ENCODE data around the gene DNTT. TPM values are rescaled to one million over a fixed set of nuclear protein-coding genes. Genes with fewer than 3 reads are reported as not detected.

DNTT gene
- total and polyA plus RNA-seq, 2 experiments from 2014 or later = not detected

- DNase-seq (ENCODE audit: low spot score) (no peak), ATAC-seq (no peak)
- no peak overlapping the region for H3K27ac ChIP-seq (ENCODE audit: low read depth)
- Mint-ChIP-seq H3K27me3 (ENCODE audit: insufficient read depth, low read depth, poor library complexity) (peaks cover 9% of the 10 kb centered on the region), H3K9me3 (no peaks in the 10 kb centered on the region), H3K27ac (no peak overlapping the region), H3K4me3 (no peak overlapping the region), H3K4me1 (peaks cover 38% of the 10 kb centered on the region), H3K36me3 (ENCODE audit: low read depth) (no peaks in the 10 kb centered on the region)
- H3K27me3 ChIP-seq (ENCODE audit: insufficient read depth) = no peaks in the 10 kb centered on the region
- 0 out of 2 replicates have a peak, but pooled peaks cover 2% of the 10 kb centered on the region for H3K9me2 ChIP-seq (ENCODE audit: insufficient read depth)
- peaks cover 18% of the 10 kb centered on the region for H3K4me1 ChIP-seq (ENCODE audit: insufficient read depth)
- no peak for TF ChIP-seq ETS1 (IDR thresholded peaks at IDR 0.05)
- TF ChIP-seq ZNF331 (CRISPR knock-in tag; IDR thresholded peaks at IDR 0.05; ENCODE audit: low read depth) = no peak
- no peak for TF ChIP-seq CREB1 (CRISPR knock-in tag; IDR thresholded peaks at IDR 0.05; ENCODE audit: low read depth)
- TF ChIP-seq, protein P1, sequence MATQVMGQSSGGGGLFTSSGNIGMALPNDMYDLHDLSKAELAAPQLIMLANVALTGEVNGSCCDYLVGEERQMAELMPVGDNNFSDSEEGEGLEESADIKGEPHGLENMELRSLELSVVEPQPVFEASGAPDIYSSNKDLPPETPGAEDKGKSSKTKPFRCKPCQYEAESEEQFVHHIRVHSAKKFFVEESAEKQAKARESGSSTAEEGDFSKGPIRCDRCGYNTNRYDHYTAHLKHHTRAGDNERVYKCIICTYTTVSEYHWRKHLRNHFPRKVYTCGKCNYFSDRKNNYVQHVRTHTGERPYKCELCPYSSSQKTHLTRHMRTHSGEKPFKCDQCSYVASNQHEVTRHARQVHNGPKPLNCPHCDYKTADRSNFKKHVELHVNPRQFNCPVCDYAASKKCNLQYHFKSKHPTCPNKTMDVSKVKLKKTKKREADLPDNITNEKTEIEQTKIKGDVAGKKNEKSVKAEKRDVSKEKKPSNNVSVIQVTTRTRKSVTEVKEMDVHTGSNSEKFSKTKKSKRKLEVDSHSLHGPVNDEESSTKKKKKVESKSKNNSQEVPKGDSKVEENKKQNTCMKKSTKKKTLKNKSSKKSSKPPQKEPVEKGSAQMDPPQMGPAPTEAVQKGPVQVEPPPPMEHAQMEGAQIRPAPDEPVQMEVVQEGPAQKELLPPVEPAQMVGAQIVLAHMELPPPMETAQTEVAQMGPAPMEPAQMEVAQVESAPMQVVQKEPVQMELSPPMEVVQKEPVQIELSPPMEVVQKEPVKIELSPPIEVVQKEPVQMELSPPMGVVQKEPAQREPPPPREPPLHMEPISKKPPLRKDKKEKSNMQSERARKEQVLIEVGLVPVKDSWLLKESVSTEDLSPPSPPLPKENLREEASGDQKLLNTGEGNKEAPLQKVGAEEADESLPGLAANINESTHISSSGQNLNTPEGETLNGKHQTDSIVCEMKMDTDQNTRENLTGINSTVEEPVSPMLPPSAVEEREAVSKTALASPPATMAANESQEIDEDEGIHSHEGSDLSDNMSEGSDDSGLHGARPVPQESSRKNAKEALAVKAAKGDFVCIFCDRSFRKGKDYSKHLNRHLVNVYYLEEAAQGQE (IDR thresholded peaks at IDR 0.05; ENCODE audit: unreplicated experiment) = no peak
- no peak for TF ChIP-seq JUNB (IDR thresholded peaks at IDR 0.05; ENCODE audit: unreplicated experiment)
- no peak for TF ChIP-seq EZH2phosphoT487 (IDR thresholded peaks at IDR 0.05; ENCODE audit: unreplicated experiment)
- no peak for TF ChIP-seq POLR2AphosphoS5 (IDR thresholded peaks at IDR 0.05; ENCODE audit: low read depth)
- no peak for TF ChIP-seq CTCF (conservative IDR thresholded peaks at IDR 0.05; ENCODE audit: low read depth in 2 of 2)
- TF ChIP-seq ZNF114 (CRISPR knock-in tag; IDR thresholded peaks at IDR 0.05) = no peak
- no peak for TF ChIP-seq EZH2 (IDR thresholded peaks at IDR 0.05; ENCODE audit: low read depth, unreplicated experiment)
- H3K4me3 ChIP-seq = no peak overlapping the region
- no peaks in the 10 kb centered on the region for H3K79me2 ChIP-seq (replicated peaks; ENCODE audit: insufficient read depth)
- H2AFZ ChIP-seq = no peak overlapping the region
- 0 out of 2 replicates have a peak, but pooled peaks cover 6% of the 10 kb centered on the region for H3F3A ChIP-seq (replicated peaks; ENCODE audit: low read depth)
- H4K20me1 ChIP-seq (replicated peaks; ENCODE audit: insufficient read depth) = no peaks in the 10 kb centered on the region
- H3K4me2 ChIP-seq = no peak overlapping the region
- no peaks in the 10 kb centered on the region for H3K36me3 ChIP-seq (ENCODE audit: insufficient read depth)
These were observed 785 bp downstream of the DNTT start for GRCh38 chr10:96305019-96305418.

Data from GM23338 (cell line).